ENCODE measurements around the gene KICS2. TPM values are rescaled to one million over a fixed set of nuclear protein-coding genes. Genes with fewer than 3 reads are reported as not detected.

KICS2 gene
- 7.0 to 8.8 TPM (median 8.2 TPM) in 5 replicates for total RNA-seq (2022; extraction: Qiagen RNA extraction)

DNA sequence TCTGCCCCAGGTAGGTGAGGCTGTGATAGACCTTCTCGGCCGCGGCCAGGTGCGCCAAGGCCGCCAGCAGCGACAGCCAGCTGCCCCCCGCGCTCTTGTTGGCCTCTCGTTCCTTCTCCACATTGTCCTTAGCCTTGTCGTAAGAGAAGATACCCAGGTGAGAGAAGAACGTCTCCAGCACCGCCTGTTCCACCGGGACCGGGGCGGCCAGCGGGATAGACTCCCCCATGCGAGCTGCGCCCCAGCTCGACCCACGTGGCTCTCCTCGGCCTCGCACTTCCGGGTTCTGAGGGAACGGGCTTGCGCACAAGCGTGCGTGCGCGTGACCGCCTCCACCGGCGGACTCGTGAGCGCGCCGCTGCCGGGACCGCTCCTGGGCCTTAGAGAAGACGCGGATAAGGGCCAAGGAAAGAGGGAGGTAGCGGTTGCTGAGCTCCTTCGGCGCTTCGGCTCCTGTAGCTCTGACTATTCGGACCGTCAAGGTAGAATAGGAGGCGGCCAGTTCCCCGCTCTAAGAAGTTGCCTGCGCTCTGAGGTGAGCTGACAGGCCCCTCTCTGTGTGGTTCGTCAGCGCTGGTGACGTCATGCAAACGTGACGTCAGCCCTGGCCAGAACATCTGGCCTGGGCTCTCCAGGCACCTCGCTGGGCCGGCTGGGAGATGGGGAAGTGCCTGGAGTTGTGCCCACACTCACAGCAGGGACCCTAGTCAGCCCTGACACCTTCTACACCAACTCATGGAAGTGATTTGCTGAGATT lies at the start of gene KICS2:
Gene KICS2, minus strand, starts transcription at position 288 of the 757 bp plus-strand sequence. Its CDS starts 59 bp downstream, at position 229.

Other genes starting within 250 kb of the KICS2 start
- 0.02 to 0.17 TPM (median 0.05 TPM) in 4 of 5 replicates, not detected in the other for gene C12orf56, start 168.5 kb upstream of the KICS2 start, total RNA-seq (2022; extraction: Qiagen RNA extraction)
- 37.9 to 44.6 TPM (median 40.2 TPM) in 5 replicates for gene XPOT, start 182.1 kb upstream of the KICS2 start, total RNA-seq (2022; extraction: Qiagen RNA extraction)
- gene TBK1, start 229.8 kb upstream of the KICS2 start, total RNA-seq (2022; extraction: Qiagen RNA extraction): 18.1 to 24.5 TPM (median 21.8 TPM) in 5 replicates

Data from A549 treated with AZD2906 at 1 μM for 4 hours (cell line).